PC-9 (cell line): ENCODE data around the gene ORAI3. TPM values are rescaled to one million over a fixed set of nuclear protein-coding genes. Genes with fewer than 3 reads are reported as not detected.

Source experiments
- BruUV-seq: library from RNA; stranded (reverse); fragments of 400-500 nt; replicated peaks from 2 replicates; lab custom pipeline; 2021; lab: Mats Ljungman, UMichigan
- CTCF ChIA-PET: fragments of 300-600 bp; sonication (Branson Sonifier 250); formaldehyde crosslinking; loops from one replicate; lab custom pipeline; 2022; ENCODE audit warnings: antibody characterized with exemption; lab: Charles Lee
- POLR2A ChIA-PET: fragments of 300-600 bp; sonication (Branson Sonifier 250); formaldehyde crosslinking; loops from one replicate; lab custom pipeline; 2022; ENCODE audit warnings: antibody characterized with exemption; ENCODE audit not compliant: unreplicated experiment; lab: Charles Lee
- DNase-seq, 2 experiments: peaks; one replicate each; pipeline versions ENCODE4 v3.0.0 to v3.0.0-alpha.2; 2015 to 2022; ENCODE audit warnings: mixed read lengths in 1 of 2
- H2AFZ ChIP-seq: fragments of 200-600 bp; sonication (generic); 2 replicates; pipeline ENCODE4 v1.8.1; 2017; ENCODE audit warnings: antibody characterized with exemption
- H3F3A ChIP-seq: fragments of 200-600 bp; sonication (generic); 2 replicates; pipeline ENCODE4 v1.8.1; 2017; ENCODE audit warnings: antibody characterized with exemption, mild to moderate bottlenecking, low read depth; ENCODE audit not compliant: insufficient read depth
- H3K27ac ChIP-seq: fragments of 200-600 bp; sonication (generic); 2 replicates; pipeline ENCODE4 v1.6.1; 2016; ENCODE audit warnings: mixed run types
- H3K27me3 ChIP-seq: fragments of 200-600 bp; sonication (generic); 2 replicates; pipeline ENCODE4 v1.6.1; 2016; ENCODE audit warnings: low read depth, mixed run types; ENCODE audit not compliant: insufficient read depth
- H3K36me3 ChIP-seq: fragments of 200-600 bp; sonication (generic); 2 replicates; pipeline ENCODE4 v1.6.1; 2016; ENCODE audit warnings: low read depth, mixed run types
- H3K4me1 ChIP-seq: fragments of 200-600 bp; sonication (generic); replicated peaks from 2 replicates; pipeline ENCODE4 v1.6.1; 2016; ENCODE audit warnings: mixed run types; ENCODE audit not compliant: insufficient read depth
- H3K4me2 ChIP-seq: fragments of 200-600 bp; sonication (generic); 2 replicates; pipeline ENCODE4 v1.6.1; 2017; ENCODE audit warnings: mixed run types
- H3K4me3 ChIP-seq: fragments of 200-600 bp; sonication (generic); 2 replicates; pipeline ENCODE4 v1.6.1; 2016; ENCODE audit warnings: mixed run types
- H3K79me2 ChIP-seq: fragments of 200-600 bp; sonication (generic); 2 replicates; pipeline ENCODE4 v1.6.1; 2017; ENCODE audit warnings: low read depth, mixed run types
- H3K9me2 ChIP-seq: fragments of 200-600 bp; sonication (generic); 2 replicates; pipeline ENCODE4 v1.8.1; 2017; ENCODE audit warnings: mild to moderate bottlenecking; ENCODE audit not compliant: insufficient read depth
- H3K9me3 ChIP-seq: fragments of 200-600 bp; sonication (generic); 2 replicates; pipeline ENCODE4 v1.8.1; 2016; ENCODE audit warnings: low read depth; ENCODE audit not compliant: insufficient read depth
- H4K20me1 ChIP-seq: fragments of 200-600 bp; sonication (generic); 2 replicates; pipeline ENCODE4 v1.8.1; 2017; ENCODE audit not compliant: insufficient read depth
- CTCF ChIP-seq: fragments of 200-600 bp; sonication (generic); conservative IDR thresholded peaks from 2 replicates; pipeline ENCODE4 v1.6.1; 2017; ENCODE audit warnings: mixed run types, antibody characterized with exemption, mild to moderate bottlenecking, moderate library complexity
- EZH2 ChIP-seq: fragments of 200-600 bp; sonication (generic); IDR thresholded peaks from 2 replicates; pipeline ENCODE4 v1.8.0; 2017; ENCODE audit warnings: antibody characterized with exemption, low read depth
- intact Hi-C: fragments of 100-400 bp; cut with micrococcal nuclease; formaldehyde crosslinking; loops from one replicate; pipeline ENCODE4 v1.10.0; 2022; ENCODE audit not compliant: unreplicated experiment
- total RNA-seq: library from RNA; stranded (reverse); gene quantifications from 2 replicates; pipeline ENCODE4 v1.2.3, GENCODE V29; 2021

The ORAI3 gene
- total RNA-seq, 1 experiment from 2014 or later, result 43.5 TPM

GRCh38 chr16:30951750-30952149, 2.9 kb downstream of the ORAI3 start:
- Histone ChIP-seq H3K9me3 (no peaks in the 10 kb centered on the region), H3K4me3 (no peak overlapping the region), H3K36me3 (no peaks in the 10 kb centered on the region), H3K4me1 (peaks cover 15% of the 10 kb centered on the region), H2AFZ (no peak overlapping the region), H3K27me3 (no peaks in the 10 kb centered on the region), H3K79me2 (no peaks in the 10 kb centered on the region), H3F3A (peaks cover 44% of the 10 kb centered on the region; the same call in 1 of the 2 replicates), H4K20me1 (peaks cover 4% of the 10 kb centered on the region; the same call in 1 of the 2 replicates), H3K4me2 (no peak overlapping the region), H3K9me2 (no peaks in the 10 kb centered on the region), H3K27ac (no peak overlapping the region)
- ChIA-PET CTCF (no interaction called here), POLR2A (interaction anchor here (0.6 kb wide), 2 partner anchors 10 to 95 kb away, joined by 3 read pairs; no protein-coding TSS in a partner anchor)
- intact Hi-C loops, result loop anchor here (10.0 kb wide), 2 partner anchors 503 to 913 kb away; partner anchors contain the start of gene ARMC5
- TF ChIP-seq EZH2 (no peak), CTCF (no peak)
- DNase-seq, result peak in 1 of 2 experiments; percentile 28
- no TSS peak for BruUV-seq

- peaks cover 51% of the 10 kb centered on the region; the same call in 1 of the 2 replicates for H3F3A ChIP-seq
- no TSS peak for BruUV-seq
- no peaks in the 10 kb centered on the region for H3K36me3 ChIP-seq
- TF ChIP-seq EZH2, result no peak
- TF ChIP-seq CTCF, result no peak
- H3K79me2 ChIP-seq, result no peaks in the 10 kb centered on the region
- H2AFZ ChIP-seq, result no peak overlapping the region
- no peaks in the 10 kb centered on the region for H3K9me2 ChIP-seq
- H3K9me3 ChIP-seq, result no peaks in the 10 kb centered on the region
- no peak overlapping the region for H3K4me3 ChIP-seq
- H3K27me3 ChIP-seq, result no peaks in the 10 kb centered on the region
- no peaks in the 10 kb centered on the region; the same call in 1 of the 2 replicates for H4K20me1 ChIP-seq
- peaks cover 15% of the 10 kb centered on the region for H3K4me1 ChIP-seq
- no peak overlapping the region for H3K27ac ChIP-seq
- H3K4me2 ChIP-seq, result no peak overlapping the region
- ChIA-PET CTCF (interaction anchor here (0.6 kb wide), 2 partner anchors 189 to 477 kb away, joined by 3 read pairs; no protein-coding TSS in a partner anchor), POLR2A (no interaction called here)
- peak in 1 of 2 experiments; percentile 30 for DNase-seq
- intact Hi-C loops, result loop anchor here (10.0 kb wide), 2 partner anchors 502 to 912 kb away; partner anchors contain the start of gene ARMC5
Measured at GRCh38 chr16:30953111-30953510, 4.2 kb downstream of the ORAI3 start.

DNA sequence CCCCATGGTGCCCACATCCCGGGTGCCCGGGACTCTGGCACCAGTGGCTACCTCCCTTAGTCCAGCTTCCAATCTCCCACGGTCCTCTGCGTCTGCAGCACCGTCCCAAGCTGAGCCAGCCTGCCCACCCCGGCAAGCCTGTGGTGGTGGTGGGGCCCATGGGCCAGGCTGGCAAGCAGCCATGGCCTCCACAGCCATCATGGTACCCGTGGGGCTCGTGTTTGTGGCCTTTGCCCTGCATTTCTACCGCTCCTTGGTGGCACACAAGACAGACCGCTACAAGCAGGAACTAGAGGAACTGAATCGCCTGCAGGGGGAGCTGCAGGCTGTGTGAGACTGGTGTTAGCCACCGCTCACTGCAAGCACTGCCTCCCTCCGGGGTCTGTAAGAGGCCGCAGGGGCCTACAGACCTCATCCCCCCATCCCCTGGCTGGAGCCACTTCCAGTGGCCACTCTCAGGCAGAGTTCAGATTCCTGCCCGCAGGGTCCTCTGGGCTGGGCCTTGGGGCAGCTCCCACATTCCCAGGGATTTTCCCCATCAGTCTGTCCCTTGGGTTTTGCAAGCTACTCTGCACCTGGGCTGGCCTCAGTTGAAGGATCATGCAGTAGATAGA, 4.8 kb downstream of the ORAI3 start:
- DNase-seq, result peak in 1 of 2 experiments; percentile 41
- H3K4me2 ChIP-seq, result no peak overlapping the region
- H3K27me3 ChIP-seq, result no peaks in the 10 kb centered on the region
- no peak overlapping the region for H2AFZ ChIP-seq
- peaks cover 4% of the 10 kb centered on the region for H3K79me2 ChIP-seq
- H3K9me2 ChIP-seq, result no peaks in the 10 kb centered on the region
- H3K36me3 ChIP-seq, result no peaks in the 10 kb centered on the region
- no peak overlapping the region for H3K27ac ChIP-seq
- ChIA-PET POLR2A (no interaction called here), CTCF (interaction anchor here (0.6 kb wide), 2 partner anchors 189 to 476 kb away, joined by 3 read pairs; no protein-coding TSS in a partner anchor)
- intact Hi-C loops, result loop anchor here (10.0 kb wide), 2 partner anchors 501 to 911 kb away; partner anchors contain the start of gene ARMC5
- no TSS peak for BruUV-seq
- peaks cover 2% of the 10 kb centered on the region; the same call in 1 of the 2 replicates for H4K20me1 ChIP-seq
- H3K9me3 ChIP-seq, result no peaks in the 10 kb centered on the region
- TF ChIP-seq EZH2 (no peak), CTCF (peak; percentile 79)
- H3K4me3 ChIP-seq, result no peak overlapping the region
- H3K4me1 ChIP-seq, result peaks cover 17% of the 10 kb centered on the region
- H3F3A ChIP-seq, result peaks cover 53% of the 10 kb centered on the region; the same call in 1 of the 2 replicates
